HG02610 (cell line): ENCODE measurements around the gene TEX30.

ENCODE experiments used
- ATAC-seq: cut with Tn5 transposase; IDR thresholded peaks from one replicate; pipeline ENCODE4 v1.9.1; 2021; ENCODE audit warnings: mild to moderate bottlenecking, moderate library complexity; ENCODE audit not compliant: unreplicated experiment

The TEX30 gene

DNA sequence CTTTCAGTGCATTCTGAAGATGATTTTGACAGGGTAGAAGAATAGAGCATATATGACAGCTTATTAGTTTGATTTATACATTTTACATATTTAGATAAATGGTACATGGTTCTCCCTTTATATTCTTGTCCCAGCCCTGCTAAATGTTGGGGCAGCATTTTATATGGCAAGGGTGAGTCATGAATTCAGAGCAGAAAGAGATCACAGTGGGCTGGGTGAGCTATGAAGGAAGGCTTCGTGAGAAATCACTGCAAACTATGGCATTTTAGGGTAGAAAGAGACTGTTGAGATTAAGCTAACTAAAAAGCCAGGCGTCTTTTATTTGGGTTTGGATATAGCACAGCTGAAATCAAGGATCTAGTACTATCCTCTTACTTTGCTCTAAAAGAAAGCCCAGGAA, 54.8 kb downstream of the TEX30 start:
- no peak for ATAC-seq
